SK-N-SH treated with all-trans-retinoic acid at 6 μM for 48 hours (cell line): ENCODE measurements around the gene RTP5.

ENCODE experiments used
- ARNTL ChIP-seq: fragments of 450-650 bp; formaldehyde crosslinking; IDR thresholded peaks from 2 replicates; pipeline ENCODE4 v1.5.0; 2020; ENCODE audit warnings: low read depth, mild to moderate bottlenecking, moderate library complexity, borderline replicate concordance
- CREB5 ChIP-seq: fragments of 250-450 bp; sonication (Bioruptor Pico); IDR thresholded peaks from 2 replicates; pipeline ENCODE4 v1.5.1; 2020; ENCODE audit warnings: low read depth, mild to moderate bottlenecking, moderate library complexity
- CSDC2 ChIP-seq: fragments of 250-450 bp; sonication (Bioruptor Pico); IDR thresholded peaks from 2 replicates; pipeline ENCODE4 v1.5.0; 2020; ENCODE audit warnings: mild to moderate bottlenecking, moderate library complexity
- CSRNP3 ChIP-seq: fragments of 250-450 bp; sonication (Bioruptor Pico); IDR thresholded peaks from 2 replicates; pipeline ENCODE4 v1.5.1; 2021; ENCODE audit warnings: mild to moderate bottlenecking, moderate library complexity
- ESRRG ChIP-seq: fragments of 250-450 bp; sonication (Bioruptor Pico); IDR thresholded peaks from 2 replicates; pipeline ENCODE4 v1.6.1; 2021; ENCODE audit warnings: mild to moderate bottlenecking
- ISL1 ChIP-seq: fragments of 250-450 bp; sonication (Bioruptor Pico); IDR thresholded peaks from 2 replicates; pipeline ENCODE4 v2.1.2; 2022; ENCODE audit warnings: mild to moderate bottlenecking, moderate library complexity
- PATZ1 ChIP-seq: fragments of 250-450 bp; sonication (Bioruptor Pico); IDR thresholded peaks from 2 replicates; pipeline ENCODE4 v1.8.0; 2020; ENCODE audit warnings: mild to moderate bottlenecking, moderate library complexity, borderline replicate concordance
- RARB ChIP-seq: fragments of 250-450 bp; sonication (Bioruptor Pico); IDR thresholded peaks from 2 replicates; pipeline ENCODE4 v1.8.0; 2021; ENCODE audit warnings: mild to moderate bottlenecking, moderate library complexity
- TCF4 ChIP-seq: fragments of 250-450 bp; sonication (Bioruptor Pico); IDR thresholded peaks from 2 replicates; pipeline ENCODE4 v1.8.0; 2021; ENCODE audit warnings: mild to moderate bottlenecking, moderate library complexity, borderline replicate concordance
- TOX ChIP-seq: fragments of 250-450 bp; sonication (Bioruptor Pico); IDR thresholded peaks from 2 replicates; pipeline ENCODE4 v1.8.0; 2021; ENCODE audit warnings: mild to moderate bottlenecking, moderate library complexity, borderline replicate concordance
- ZFP30 ChIP-seq: fragments of 450-650 bp; formaldehyde crosslinking; IDR thresholded peaks from 2 replicates; pipeline ENCODE4 v1.5.0; 2022; ENCODE audit warnings: mild to moderate bottlenecking, moderate library complexity
- ZNF8 ChIP-seq: fragments of 450-650 bp; formaldehyde crosslinking; IDR thresholded peaks from 2 replicates; pipeline ENCODE4 v1.5.0; 2020; ENCODE audit warnings: mild to moderate bottlenecking, moderate library complexity
- TF ChIP-seq, protein P1 (sequence below): fragments of 250-450 bp; sonication (Bioruptor Pico); IDR thresholded peaks from 2 replicates; pipeline ENCODE4 v1.5.0; 2020; ENCODE audit warnings: mild to moderate bottlenecking, moderate library complexity

DNA sequence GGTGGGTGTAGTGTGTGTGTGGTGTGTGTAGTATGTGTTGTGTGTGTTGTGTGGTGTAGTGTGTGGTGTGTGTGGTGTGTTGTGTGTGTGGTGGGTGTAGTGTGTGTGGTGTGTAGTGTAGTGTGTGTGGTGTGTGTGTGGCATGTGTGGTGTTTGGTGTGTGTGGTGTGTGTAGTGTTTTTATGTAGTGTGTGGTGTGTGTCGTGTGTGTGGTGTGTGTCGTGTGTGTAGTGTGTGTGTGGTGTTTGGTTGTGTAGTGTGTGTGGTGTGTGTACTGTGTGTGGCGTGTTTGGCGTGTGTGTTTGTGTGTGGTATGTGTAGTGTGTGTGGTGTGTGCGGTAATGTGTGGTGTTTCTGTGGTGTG lies 4.7 kb upstream of the RTP5 start:
- no peak for TF ChIP-seq CSDC2 (CRISPR knock-in tag)
- no peak for TF ChIP-seq ESRRG
- no peak for TF ChIP-seq ISL1 (CRISPR knock-in tag)
- no peak for TF ChIP-seq TCF4 (CRISPR knock-in tag)
- no peak for TF ChIP-seq TOX
- TF ChIP-seq PATZ1, result no peak
- no peak for TF ChIP-seq ZNF8 (CRISPR knock-in tag)
- no peak for TF ChIP-seq CREB5 (CRISPR knock-in tag)
- TF ChIP-seq RARB (CRISPR knock-in tag), result no peak
- TF ChIP-seq, protein P1, sequence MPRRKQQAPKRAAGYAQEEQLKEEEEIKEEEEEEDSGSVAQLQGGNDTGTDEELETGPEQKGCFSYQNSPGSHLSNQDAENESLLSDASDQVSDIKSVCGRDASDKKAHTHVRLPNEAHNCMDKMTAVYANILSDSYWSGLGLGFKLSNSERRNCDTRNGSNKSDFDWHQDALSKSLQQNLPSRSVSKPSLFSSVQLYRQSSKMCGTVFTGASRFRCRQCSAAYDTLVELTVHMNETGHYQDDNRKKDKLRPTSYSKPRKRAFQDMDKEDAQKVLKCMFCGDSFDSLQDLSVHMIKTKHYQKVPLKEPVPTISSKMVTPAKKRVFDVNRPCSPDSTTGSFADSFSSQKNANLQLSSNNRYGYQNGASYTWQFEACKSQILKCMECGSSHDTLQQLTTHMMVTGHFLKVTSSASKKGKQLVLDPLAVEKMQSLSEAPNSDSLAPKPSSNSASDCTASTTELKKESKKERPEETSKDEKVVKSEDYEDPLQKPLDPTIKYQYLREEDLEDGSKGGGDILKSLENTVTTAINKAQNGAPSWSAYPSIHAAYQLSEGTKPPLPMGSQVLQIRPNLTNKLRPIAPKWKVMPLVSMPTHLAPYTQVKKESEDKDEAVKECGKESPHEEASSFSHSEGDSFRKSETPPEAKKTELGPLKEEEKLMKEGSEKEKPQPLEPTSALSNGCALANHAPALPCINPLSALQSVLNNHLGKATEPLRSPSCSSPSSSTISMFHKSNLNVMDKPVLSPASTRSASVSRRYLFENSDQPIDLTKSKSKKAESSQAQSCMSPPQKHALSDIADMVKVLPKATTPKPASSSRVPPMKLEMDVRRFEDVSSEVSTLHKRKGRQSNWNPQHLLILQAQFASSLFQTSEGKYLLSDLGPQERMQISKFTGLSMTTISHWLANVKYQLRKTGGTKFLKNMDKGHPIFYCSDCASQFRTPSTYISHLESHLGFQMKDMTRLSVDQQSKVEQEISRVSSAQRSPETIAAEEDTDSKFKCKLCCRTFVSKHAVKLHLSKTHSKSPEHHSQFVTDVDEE (CRISPR knock-in tag), result no peak
- TF ChIP-seq ARNTL, result no peak
- no peak for TF ChIP-seq ZFP30 (CRISPR knock-in tag)
- no peak for TF ChIP-seq CSRNP3 (CRISPR knock-in tag)
